ENCODE results near the gene SEMA4D.

- no peak for TF ChIP-seq POLR2AphosphoS5 (IDR thresholded peaks at IDR 0.05)
- TF ChIP-seq, protein P1, sequence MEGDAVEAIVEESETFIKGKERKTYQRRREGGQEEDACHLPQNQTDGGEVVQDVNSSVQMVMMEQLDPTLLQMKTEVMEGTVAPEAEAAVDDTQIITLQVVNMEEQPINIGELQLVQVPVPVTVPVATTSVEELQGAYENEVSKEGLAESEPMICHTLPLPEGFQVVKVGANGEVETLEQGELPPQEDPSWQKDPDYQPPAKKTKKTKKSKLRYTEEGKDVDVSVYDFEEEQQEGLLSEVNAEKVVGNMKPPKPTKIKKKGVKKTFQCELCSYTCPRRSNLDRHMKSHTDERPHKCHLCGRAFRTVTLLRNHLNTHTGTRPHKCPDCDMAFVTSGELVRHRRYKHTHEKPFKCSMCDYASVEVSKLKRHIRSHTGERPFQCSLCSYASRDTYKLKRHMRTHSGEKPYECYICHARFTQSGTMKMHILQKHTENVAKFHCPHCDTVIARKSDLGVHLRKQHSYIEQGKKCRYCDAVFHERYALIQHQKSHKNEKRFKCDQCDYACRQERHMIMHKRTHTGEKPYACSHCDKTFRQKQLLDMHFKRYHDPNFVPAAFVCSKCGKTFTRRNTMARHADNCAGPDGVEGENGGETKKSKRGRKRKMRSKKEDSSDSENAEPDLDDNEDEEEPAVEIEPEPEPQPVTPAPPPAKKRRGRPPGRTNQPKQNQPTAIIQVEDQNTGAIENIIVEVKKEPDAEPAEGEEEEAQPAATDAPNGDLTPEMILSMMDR (IDR thresholded peaks at IDR 0.05), result no peak
- no peak for TF ChIP-seq EP300 (IDR thresholded peaks at IDR 0.05)
Observed at GRCh38 chr9:89467278-89467625, 30.7 kb downstream of the SEMA4D start.
